Measurements from ENCODE around the gene LTBP1.

LTBP1 gene

DNA sequence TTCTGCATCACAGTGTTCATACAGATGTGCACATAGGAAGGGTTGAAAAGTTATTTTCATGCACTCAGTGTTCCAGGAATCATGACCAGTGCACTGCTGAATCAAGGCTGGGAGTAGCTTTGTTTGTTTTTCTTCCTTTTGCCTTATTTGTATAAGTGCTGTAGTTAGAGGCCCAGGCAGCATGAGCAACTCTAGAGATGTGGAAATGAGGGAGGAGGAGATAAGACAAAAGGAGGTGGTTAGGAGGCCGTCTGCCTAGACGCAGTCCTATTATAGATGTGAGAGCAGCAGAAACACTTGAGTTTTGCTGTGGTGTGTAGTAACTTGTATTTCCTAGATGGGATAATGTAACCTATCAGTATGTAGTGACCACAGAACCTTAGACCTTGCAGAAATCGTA is 265.4 kb downstream of the LTBP1 start:
- no peak for DNase-seq (ENCODE audit: low read depth)
- TF ChIP-seq, protein P1, sequence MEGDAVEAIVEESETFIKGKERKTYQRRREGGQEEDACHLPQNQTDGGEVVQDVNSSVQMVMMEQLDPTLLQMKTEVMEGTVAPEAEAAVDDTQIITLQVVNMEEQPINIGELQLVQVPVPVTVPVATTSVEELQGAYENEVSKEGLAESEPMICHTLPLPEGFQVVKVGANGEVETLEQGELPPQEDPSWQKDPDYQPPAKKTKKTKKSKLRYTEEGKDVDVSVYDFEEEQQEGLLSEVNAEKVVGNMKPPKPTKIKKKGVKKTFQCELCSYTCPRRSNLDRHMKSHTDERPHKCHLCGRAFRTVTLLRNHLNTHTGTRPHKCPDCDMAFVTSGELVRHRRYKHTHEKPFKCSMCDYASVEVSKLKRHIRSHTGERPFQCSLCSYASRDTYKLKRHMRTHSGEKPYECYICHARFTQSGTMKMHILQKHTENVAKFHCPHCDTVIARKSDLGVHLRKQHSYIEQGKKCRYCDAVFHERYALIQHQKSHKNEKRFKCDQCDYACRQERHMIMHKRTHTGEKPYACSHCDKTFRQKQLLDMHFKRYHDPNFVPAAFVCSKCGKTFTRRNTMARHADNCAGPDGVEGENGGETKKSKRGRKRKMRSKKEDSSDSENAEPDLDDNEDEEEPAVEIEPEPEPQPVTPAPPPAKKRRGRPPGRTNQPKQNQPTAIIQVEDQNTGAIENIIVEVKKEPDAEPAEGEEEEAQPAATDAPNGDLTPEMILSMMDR (IDR thresholded peaks at IDR 0.05; ENCODE audit: low read depth, low read length, missing control alignments) = no peak
- H3K4me3 ChIP-seq (ENCODE audit: low read depth, low read length) = no peak overlapping the region
- in situ Hi-C loops (cut with HindIII; ENCODE audit: low sequenced_read_pairs) = no loop called here

DNA sequence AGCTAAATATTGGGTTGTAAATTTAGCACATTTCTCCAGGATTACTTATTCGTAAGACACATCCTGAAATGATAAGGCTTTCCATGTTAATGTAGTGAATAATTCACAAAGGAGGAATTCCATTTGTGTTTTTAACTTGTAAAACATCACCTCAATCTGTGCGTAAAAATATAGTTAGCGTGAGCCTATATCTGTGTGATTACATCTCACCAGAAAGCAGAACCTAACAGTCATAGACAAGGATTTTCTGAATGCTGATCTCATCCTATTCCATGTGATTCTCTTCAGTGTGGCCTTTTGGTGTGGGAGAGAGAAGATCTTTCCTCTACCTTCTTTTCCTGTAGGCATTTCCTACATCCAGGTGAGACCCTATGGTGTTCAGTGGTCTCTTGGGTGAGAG is 266.5 kb downstream of the LTBP1 start:
- no peak for DNase-seq (ENCODE audit: low read depth)
- TF ChIP-seq, protein P1 (IDR thresholded peaks at IDR 0.05; ENCODE audit: low read depth, low read length, missing control alignments) = no peak
- in situ Hi-C loops (cut with HindIII; ENCODE audit: low sequenced_read_pairs) = no loop called here
- H3K4me3 ChIP-seq (ENCODE audit: low read depth, low read length) = no peak overlapping the region

DNA sequence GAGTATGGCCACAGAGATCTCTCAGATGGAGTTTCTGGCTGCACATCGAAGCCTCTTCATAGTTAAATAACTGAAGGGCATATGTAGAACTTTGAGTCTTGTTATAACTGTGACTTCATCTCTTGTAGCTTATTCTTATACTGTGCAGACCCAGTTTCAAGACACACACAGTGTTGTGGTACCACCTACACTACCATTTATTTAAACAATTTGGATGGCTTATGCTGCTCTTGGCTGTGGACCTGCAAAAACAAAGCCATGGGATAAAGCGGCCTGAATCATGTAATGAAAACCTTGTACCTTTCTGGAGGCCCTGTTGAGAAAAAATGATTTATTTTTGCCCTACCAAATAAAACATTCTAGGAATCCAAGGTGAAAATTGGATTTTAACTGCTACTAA is 266.9 kb downstream of the LTBP1 start:
- in situ Hi-C loops (cut with HindIII; ENCODE audit: low sequenced_read_pairs) = no loop called here
- no peak overlapping the region for H3K4me3 ChIP-seq (ENCODE audit: low read depth, low read length)
- TF ChIP-seq, protein P1 (IDR thresholded peaks at IDR 0.05; ENCODE audit: low read depth, low read length, missing control alignments) = no peak
- no peak for DNase-seq (ENCODE audit: low read depth)

DNA sequence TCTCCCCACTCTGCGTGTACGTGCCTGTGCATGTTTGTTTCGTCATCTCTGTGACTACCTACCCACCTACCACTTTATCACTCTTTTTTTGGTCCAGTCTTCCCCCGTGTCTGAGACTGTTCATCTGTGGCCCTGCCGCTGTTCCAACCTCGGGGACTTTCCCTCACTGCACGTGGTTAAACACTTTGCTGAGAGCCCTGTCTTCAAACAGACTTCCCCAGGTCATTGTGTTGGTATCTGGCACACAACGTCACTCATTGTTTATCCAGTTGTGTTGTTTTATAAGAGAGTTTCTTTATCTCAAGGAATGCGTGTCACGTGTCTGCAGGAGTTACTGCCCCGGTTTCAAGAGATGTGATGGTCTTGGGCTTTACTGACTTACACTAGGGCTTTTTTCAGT is 267.7 kb downstream of the LTBP1 start:
- no peak for DNase-seq (ENCODE audit: low read depth)
- TF ChIP-seq, protein P1 (IDR thresholded peaks at IDR 0.05; ENCODE audit: low read depth, low read length, missing control alignments) = no peak
- in situ Hi-C loops (cut with HindIII; ENCODE audit: low sequenced_read_pairs) = no loop called here
- no peak overlapping the region for H3K4me3 ChIP-seq (ENCODE audit: low read depth, low read length)

DNA sequence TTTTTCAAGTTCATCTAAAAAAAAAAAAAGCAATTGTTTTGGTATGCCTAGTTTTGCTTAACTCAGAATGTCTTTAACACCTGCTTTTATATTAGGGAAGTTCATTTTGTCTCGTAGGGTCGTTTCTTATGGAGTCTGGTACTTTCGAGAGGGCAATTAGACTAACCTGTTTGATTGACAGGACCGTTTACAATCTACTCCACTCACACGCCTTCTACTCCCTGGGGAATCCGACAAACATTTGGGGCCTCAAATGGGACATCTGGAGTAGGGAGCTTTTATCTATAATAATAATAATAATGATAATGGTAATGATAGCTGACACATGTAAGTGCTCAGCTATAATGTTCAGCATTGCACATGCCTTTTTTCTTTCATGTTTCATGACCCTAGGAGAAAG is 268.1 kb downstream of the LTBP1 start:
- in situ Hi-C loops (cut with HindIII; ENCODE audit: low sequenced_read_pairs) = no loop called here
- TF ChIP-seq, protein P1 (IDR thresholded peaks at IDR 0.05; ENCODE audit: low read depth, low read length, missing control alignments) = no peak
- H3K4me3 ChIP-seq (ENCODE audit: low read depth, low read length) = no peak overlapping the region
- no peak for DNase-seq (ENCODE audit: low read depth)

DNA sequence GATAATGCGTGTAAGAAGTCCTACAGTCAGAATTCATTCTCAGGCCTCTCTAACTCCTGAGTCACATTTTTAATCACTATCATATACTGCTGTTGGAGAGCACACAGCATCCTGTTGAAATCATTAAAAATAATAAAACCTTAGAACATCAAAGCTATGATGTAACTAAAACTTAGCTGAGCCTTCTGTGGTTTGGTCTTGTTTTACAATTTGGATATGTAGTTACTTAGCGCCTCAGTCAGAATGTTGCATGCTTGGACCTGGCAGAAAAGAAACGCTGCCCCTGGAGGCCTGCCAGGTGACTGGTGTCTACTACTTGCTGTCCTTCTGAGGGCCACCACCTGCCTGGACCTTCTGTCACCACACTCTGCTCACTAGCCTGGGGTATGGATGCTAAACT is 268.5 kb downstream of the LTBP1 start:
- peak; percentile 74 for DNase-seq (ENCODE audit: low read depth)
- TF ChIP-seq, protein P1 (IDR thresholded peaks at IDR 0.05; ENCODE audit: low read depth, low read length, missing control alignments) = no peak

DNA sequence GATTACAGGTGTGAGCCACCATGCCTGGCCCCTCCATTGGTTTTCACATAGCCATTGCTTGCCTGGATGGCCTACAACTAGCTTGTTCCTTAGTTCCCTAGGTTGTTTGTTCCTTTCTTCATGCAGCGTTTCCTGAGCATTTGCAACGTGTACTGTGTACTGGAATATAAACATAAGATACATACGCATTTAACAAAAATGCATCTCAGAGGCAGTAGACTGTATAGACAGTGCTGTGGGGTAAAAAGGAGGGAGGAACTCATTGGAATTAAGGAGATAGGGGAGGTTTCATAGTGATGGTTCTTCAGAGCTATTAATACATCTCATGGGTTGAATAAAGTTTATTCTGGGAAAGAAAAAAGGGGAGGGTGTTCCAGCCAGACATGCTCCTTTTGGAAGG is 269.2 kb downstream of the LTBP1 start:
- TF ChIP-seq, protein P1 (IDR thresholded peaks at IDR 0.05; ENCODE audit: low read depth, low read length, missing control alignments) = no peak
- no peak overlapping the region for H3K4me3 ChIP-seq (ENCODE audit: low read depth, low read length)
- in situ Hi-C loops (cut with HindIII; ENCODE audit: low sequenced_read_pairs) = no loop called here
- no peak for DNase-seq (ENCODE audit: low read depth)

More for the DNA sequence above, 268.5 kb downstream of the LTBP1 start:
- in situ Hi-C loops (cut with HindIII; ENCODE audit: low sequenced_read_pairs) = no loop called here
- H3K4me3 ChIP-seq (ENCODE audit: low read depth, low read length) = no peak overlapping the region

All from astrocyte of the cerebellum (primary cell).